Endothelial cell of umbilical vein (primary cell): ENCODE data around the gene RFC2. TPM values are rescaled to one million over a fixed set of nuclear protein-coding genes. Genes with fewer than 3 reads are reported as not detected.

Experiments
- BruUV-seq: library from RNA; stranded (reverse); fragments of 400-500 nt; replicated peaks from 2 replicates; lab custom pipeline; 2021; lab: Mats Ljungman, UMichigan
- CTCF ChIA-PET: fragments of 300-600, 350-600 bp; sonication (Branson Sonifier 250); formaldehyde crosslinking; loops from one replicate; lab custom pipeline; 2021; ENCODE audit warnings: antibody characterized with exemption, inconsistent platforms; lab: Charles Lee
- POLR2A ChIA-PET: fragments of 300-600, 350-600 bp; sonication (Branson Sonifier 250); formaldehyde crosslinking; loops from one replicate; lab custom pipeline; 2021; ENCODE audit warnings: antibody characterized with exemption, inconsistent platforms; lab: Charles Lee
- DNase-seq: peaks from one replicate; pipeline ENCODE4 v3.0.0-alpha.2; 2011; ENCODE audit warnings: low read depth, low spot score
- FAIRE-seq: peaks from 2 replicates; lab custom pipeline; 2011; peaks lifted over from hg19 to GRCh38; lab: Jason Lieb, UNC
- H2AFZ ChIP-seq: 2 replicates; pipeline ENCODE4 v1.6.0; 2012; ENCODE audit warnings: low read depth, low read length, control low read depth, inconsistent platforms
- H3K27ac ChIP-seq: 2 replicates; pipeline ENCODE4 v1.5.1; 2011; ENCODE audit warnings: low read depth, mild to moderate bottlenecking, control low read depth, low read length, moderate library complexity; ENCODE audit not compliant: insufficient read depth
- H3K27me3 ChIP-seq, 2 experiments: 2 replicates each; pipeline versions ENCODE4 v1.6.0 to v1.6.1; 2011; ENCODE audit warnings: low read length in 2 of 2, mixed read lengths in 1 of 2; ENCODE audit not compliant: control insufficient read depth in 2 of 2, insufficient read depth in 2 of 2
- H3K36me3 ChIP-seq, 2 experiments: 2 replicates in 1 of 2; 3 replicates in 1 of 2; pipeline ENCODE4 v1.5.1; 2011; ENCODE audit warnings: low read length in 2 of 2, mild to moderate bottlenecking in 1 of 2, moderate library complexity in 1 of 2; ENCODE audit not compliant: control insufficient read depth in 2 of 2, insufficient read depth in 2 of 2; ENCODE audit errors: extremely low read depth in 1 of 2
- H3K4me1 ChIP-seq: 3 replicates; pipeline ENCODE4 v1.5.1; 2011; ENCODE audit warnings: mild to moderate bottlenecking, low read length; ENCODE audit not compliant: control insufficient read depth, insufficient read depth; ENCODE audit errors: extremely low read depth
- H3K4me2 ChIP-seq: 2 replicates; pipeline ENCODE4 v1.6.1; 2011; ENCODE audit warnings: low read length, control low read depth, mixed read lengths; ENCODE audit not compliant: insufficient read depth
- H3K4me3 ChIP-seq, 3 experiments: fragments of 200-600 bp in 1 of 3; sonication (generic), shearing (Covaris generic) in 1 of 3; replicated peaks in 1 of 3; 2 replicates each; pipeline ENCODE4 v1.5.1; 2011 to 2016; ENCODE audit warnings: control low read depth in 3 of 3, low read length in 3 of 3, mild to moderate bottlenecking in 2 of 3, inconsistent platforms in 1 of 3, low read depth in 1 of 3, moderate library complexity in 1 of 3; ENCODE audit not compliant: insufficient read depth in 1 of 3
- H3K79me2 ChIP-seq: 2 replicates; pipeline ENCODE4 v1.6.0; 2012; ENCODE audit warnings: low read length, inconsistent platforms; ENCODE audit not compliant: control insufficient read depth, insufficient read depth
- H3K9ac ChIP-seq: replicated peaks from 2 replicates; pipeline ENCODE3; 2011; ENCODE audit warnings: low read length, control low read depth; ENCODE audit not compliant: insufficient read depth; ENCODE audit errors: extremely low read depth
- H3K9me1 ChIP-seq: replicated peaks from 3 replicates; pipeline ENCODE4 v1.6.0; 2011; ENCODE audit warnings: mild to moderate bottlenecking, low read length; ENCODE audit not compliant: control insufficient read depth, insufficient read depth; ENCODE audit errors: extremely low read depth
- H3K9me3 ChIP-seq: replicated peaks from 2 replicates; pipeline ENCODE4 v1.5.1; 2012; ENCODE audit warnings: low read length, inconsistent platforms; ENCODE audit not compliant: control insufficient read depth, insufficient read depth
- H4K20me1 ChIP-seq: replicated peaks from 2 replicates; pipeline ENCODE3; 2011; ENCODE audit warnings: mild to moderate bottlenecking, low read length; ENCODE audit not compliant: control insufficient read depth, insufficient read depth; ENCODE audit errors: extremely low read depth
- EZH2 ChIP-seq: IDR thresholded peaks from 2 replicates; pipeline ENCODE4 v1.6.1; 2012; ENCODE audit warnings: borderline replicate concordance, low read depth, mild to moderate bottlenecking, moderate library complexity, low read length, inconsistent platforms; ENCODE audit not compliant: severe bottlenecking
- FOS ChIP-seq: IDR thresholded peaks from 2 replicates; pipeline ENCODE4 v1.6.1; 2011; ENCODE audit warnings: mild to moderate bottlenecking, low read length, moderate library complexity, borderline replicate concordance; ENCODE audit not compliant: insufficient read depth
- GATA2 ChIP-seq: IDR thresholded peaks from 2 replicates; pipeline ENCODE4 v1.7.0; 2011; ENCODE audit warnings: low read depth, mild to moderate bottlenecking, moderate library complexity, mixed read lengths, low read length; ENCODE audit not compliant: insufficient read length, insufficient read depth
- JUN ChIP-seq: IDR thresholded peaks from 2 replicates; pipeline ENCODE4 v1.6.1; 2011; ENCODE audit warnings: borderline replicate concordance, low read depth; ENCODE audit not compliant: insufficient read length, insufficient read depth
- MYC ChIP-seq: IDR thresholded peaks from one replicate; pipeline ENCODE4 v1.6.1; 2011; ENCODE audit warnings: mild to moderate bottlenecking, low read depth, low read length
- POLR2A ChIP-seq: IDR thresholded peaks from 2 replicates; pipeline ENCODE4 v1.6.1; 2012; ENCODE audit warnings: low read depth, mild to moderate bottlenecking, control low read depth, low read length
- POLR2AphosphoS5 ChIP-seq: IDR thresholded peaks from 2 replicates; pipeline ENCODE4 v1.6.1; 2012; ENCODE audit warnings: low read depth, mild to moderate bottlenecking, control low read depth, low read length, moderate library complexity; ENCODE audit not compliant: insufficient read depth
- dilution Hi-C: fragments of 300-500 bp; cut with MboI; formaldehyde crosslinking; loops from one replicate; pipeline ENCODE4 v1.15.0; 2019; ENCODE audit warnings: low sequenced_read_pairs; ENCODE audit not compliant: extremely low pct_ligation_motif_present
- intact Hi-C: fragments of 100-400 bp; cut with micrococcal nuclease; formaldehyde crosslinking; loops from one replicate; pipeline ENCODE4 v1.10.0; 2022
- polyA plus RNA-seq, 4 experiments: library from polyadenylated mRNA; depleted of rRNA in 3 of 4; stranded (reverse) in 3 of 4; unstranded in 1 of 4; fragments of >200 nt; gene quantifications; 2 replicates each; pipeline versions ENCODE4 v1.2.1 to v1.2.3, GENCODE V29; 2011 to 2012; ENCODE audit warnings: missing spikeins in 1 of 4
- total RNA-seq: library from RNA; stranded (reverse); gene quantifications from 2 replicates; pipeline ENCODE4 v1.2.3, GENCODE V29; 2021
- TF ChIP-seq, protein P1 (sequence below): IDR thresholded peaks from 2 replicates; pipeline ENCODE4 v1.6.1; 2011; ENCODE audit not compliant: insufficient read depth, insufficient read length
- TF ChIP-seq, protein P2 (sequence below), 2 donors: IDR thresholded peaks; 1 replicate in 1 of 2; 2 replicates in 1 of 2; pipeline ENCODE4 v1.5.1; 2011; ENCODE audit warnings: low read length in 2 of 2, mild to moderate bottlenecking in 2 of 2, moderate library complexity in 2 of 2, control low read depth in 1 of 2, inconsistent platforms in 1 of 2, low read depth in 1 of 2; ENCODE audit not compliant: insufficient read depth in 1 of 2; ENCODE audit errors: extremely low read depth in 1 of 2

Gene RFC2
- total and polyA plus RNA-seq, 2 donors (not counting 3 experiments of a cell fraction or from before 2014, with no cell fraction given) = 24.4 to 44.3 TPM

DNA sequence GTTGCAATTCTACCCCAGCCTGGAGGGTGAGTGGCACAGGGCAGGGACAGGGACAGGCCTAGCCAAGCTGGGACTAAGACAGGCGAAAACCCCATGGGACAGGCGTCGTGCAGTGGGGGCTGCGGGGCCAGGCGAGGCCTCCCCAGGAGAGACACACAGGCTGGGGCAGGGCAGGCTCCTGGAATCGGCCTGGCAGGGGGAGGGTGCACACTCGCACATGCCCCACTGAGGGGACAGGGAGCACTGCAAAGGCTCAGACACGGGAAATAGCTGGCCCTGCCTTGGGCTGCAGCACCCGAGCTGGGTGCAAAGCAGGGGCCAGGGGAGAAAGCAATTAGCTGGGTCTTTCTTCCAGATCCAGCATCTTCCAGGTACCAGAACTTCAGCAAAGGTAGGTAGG, 34.0 kb downstream of the RFC2 start:
- BruUV-seq = no TSS peak
- ChIA-PET POLR2A (no interaction called here), CTCF (interaction anchor here (1.7 to 1.8 kb wide), 2 partner anchors 14 to 181 kb away, joined by 5 to 6 read pairs; no protein-coding TSS in a partner anchor)
- Histone ChIP-seq H3K4me3 (no peak overlapping the region), H3K36me3 (no peaks in the 10 kb centered on the region), H3K4me2 (no peak overlapping the region), H3K9me1 (no peaks in the 10 kb centered on the region), H3K27me3 (no peaks in the 10 kb centered on the region), H4K20me1 (no peaks in the 10 kb centered on the region), H3K79me2 (no peaks in the 10 kb centered on the region), H3K27ac (no peak overlapping the region), H3K4me1 (no peaks in the 10 kb centered on the region), H3K9ac (no peak overlapping the region), H3K9me3 (no peaks in the 10 kb centered on the region), H2AFZ (no peak overlapping the region)
- intact Hi-C loops = no loop called here
- FAIRE-seq (no peak), DNase-seq (no peak)
- TF ChIP-seq, protein P1, sequence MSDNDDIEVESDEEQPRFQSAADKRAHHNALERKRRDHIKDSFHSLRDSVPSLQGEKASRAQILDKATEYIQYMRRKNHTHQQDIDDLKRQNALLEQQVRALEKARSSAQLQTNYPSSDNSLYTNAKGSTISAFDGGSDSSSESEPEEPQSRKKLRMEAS = no peak
- TF ChIP-seq GATA2 = no peak
- TF ChIP-seq, protein P2, sequence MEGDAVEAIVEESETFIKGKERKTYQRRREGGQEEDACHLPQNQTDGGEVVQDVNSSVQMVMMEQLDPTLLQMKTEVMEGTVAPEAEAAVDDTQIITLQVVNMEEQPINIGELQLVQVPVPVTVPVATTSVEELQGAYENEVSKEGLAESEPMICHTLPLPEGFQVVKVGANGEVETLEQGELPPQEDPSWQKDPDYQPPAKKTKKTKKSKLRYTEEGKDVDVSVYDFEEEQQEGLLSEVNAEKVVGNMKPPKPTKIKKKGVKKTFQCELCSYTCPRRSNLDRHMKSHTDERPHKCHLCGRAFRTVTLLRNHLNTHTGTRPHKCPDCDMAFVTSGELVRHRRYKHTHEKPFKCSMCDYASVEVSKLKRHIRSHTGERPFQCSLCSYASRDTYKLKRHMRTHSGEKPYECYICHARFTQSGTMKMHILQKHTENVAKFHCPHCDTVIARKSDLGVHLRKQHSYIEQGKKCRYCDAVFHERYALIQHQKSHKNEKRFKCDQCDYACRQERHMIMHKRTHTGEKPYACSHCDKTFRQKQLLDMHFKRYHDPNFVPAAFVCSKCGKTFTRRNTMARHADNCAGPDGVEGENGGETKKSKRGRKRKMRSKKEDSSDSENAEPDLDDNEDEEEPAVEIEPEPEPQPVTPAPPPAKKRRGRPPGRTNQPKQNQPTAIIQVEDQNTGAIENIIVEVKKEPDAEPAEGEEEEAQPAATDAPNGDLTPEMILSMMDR (IDR thresholded peaks at IDR 0.05; ENCODE audit: extremely low read depth in 1 of 2, insufficient read depth in 1 of 2, low read depth in 1 of 2, low read length in 2 of 2) = no peak
- no peak for TF ChIP-seq POLR2A
- TF ChIP-seq JUN = no peak
- dilution Hi-C loops = no loop called here

DNA sequence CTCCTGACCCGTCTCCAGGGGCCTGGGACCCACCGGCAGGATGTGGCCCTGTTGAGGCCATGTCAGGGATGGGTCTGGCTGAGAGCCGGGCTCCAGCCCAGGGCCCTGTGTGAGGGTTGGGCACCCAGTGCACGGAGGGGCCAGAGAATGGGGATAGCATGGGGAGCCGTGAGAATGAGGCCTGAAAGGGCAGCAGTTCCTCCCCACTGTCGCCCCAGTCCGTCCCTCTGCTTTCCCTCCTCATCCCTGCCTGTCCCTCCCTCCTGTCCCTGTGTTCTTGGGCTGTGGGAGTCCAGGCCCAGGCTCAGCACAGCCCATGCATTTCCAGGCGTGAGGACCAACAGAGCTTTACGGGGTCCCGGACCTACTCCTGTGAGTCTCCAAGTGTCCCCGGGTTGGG, 34.8 kb downstream of the RFC2 start:
- H3K4me3 ChIP-seq = no peak overlapping the region
- DNase-seq (no peak), FAIRE-seq (no peak)
- TF ChIP-seq JUN = no peak
- TF ChIP-seq GATA2 = no peak
- TF ChIP-seq MYC = no peak
- TF ChIP-seq EZH2 = no peak
- TF ChIP-seq, protein P2 (IDR thresholded peaks at IDR 0.05; ENCODE audit: extremely low read depth in 1 of 2, insufficient read depth in 1 of 2, low read depth in 1 of 2, low read length in 2 of 2) = no peak
- no peak for TF ChIP-seq POLR2A
- TF ChIP-seq FOS = no peak
- TF ChIP-seq, protein P1 = no peak
- TF ChIP-seq POLR2AphosphoS5 = no peak
- H3K36me3 ChIP-seq = no peaks in the 10 kb centered on the region
- H3K27me3 ChIP-seq = no peaks in the 10 kb centered on the region
- ChIA-PET CTCF (interaction anchor here (1.7 to 1.8 kb wide), 2 partner anchors 13 to 181 kb away, joined by 5 to 6 read pairs; no protein-coding TSS in a partner anchor), POLR2A (no interaction called here)
- H3K27ac ChIP-seq = no peak overlapping the region
- no peaks in the 10 kb centered on the region for H3K79me2 ChIP-seq
- BruUV-seq = no TSS peak
- H4K20me1 ChIP-seq = no peaks in the 10 kb centered on the region
- H3K4me2 ChIP-seq = no peak overlapping the region
- H3K9me1 ChIP-seq = no peaks in the 10 kb centered on the region
- intact Hi-C loops = no loop called here
- no peaks in the 10 kb centered on the region for H3K9me3 ChIP-seq
- no peak overlapping the region for H3K9ac ChIP-seq
- no peak overlapping the region for H2AFZ ChIP-seq
- dilution Hi-C loops = no loop called here
- no peaks in the 10 kb centered on the region for H3K4me1 ChIP-seq
